BJ (cell line): Measurements from ENCODE around the gene BICC1. TPM values are rescaled to one million over a fixed set of nuclear protein-coding genes. Genes with fewer than 3 reads are reported as not detected.
"Not testable (repeated sequence)": the region's sequence is repeated elsewhere in the genome, so short reads cannot be mapped to it uniquely, and the experiment has no call there.

Experiments
- CTCF ChIA-PET: fragments of 350-600 bp; formaldehyde crosslinking; extraction: SDS; loops from one replicate; lab custom pipeline; 2021; ENCODE audit warnings: antibody characterized with exemption, inconsistent platforms; lab: Yijun Ruan, JAX
- POLR2A ChIA-PET: fragments of 300-600 bp; sonication (Branson Sonifier 250); formaldehyde crosslinking; extraction: SDS; loops from one replicate; lab custom pipeline; 2021; ENCODE audit warnings: antibody characterized with exemption; lab: Charles Lee
- DNase-seq: peaks from one replicate; pipeline ENCODE4 v3.0.0-alpha.2; 2011; ENCODE audit warnings: low read depth
- H3K27me3 ChIP-seq: 2 replicates; pipeline ENCODE4 v1.6.0; 2011; ENCODE audit warnings: low read length; ENCODE audit not compliant: control insufficient read depth, insufficient read depth
- H3K36me3 ChIP-seq: 2 replicates; pipeline ENCODE4 v1.5.1; 2011; ENCODE audit warnings: low read length; ENCODE audit not compliant: control insufficient read depth, insufficient read depth
- H3K4me3 ChIP-seq: 2 replicates; pipeline ENCODE4 v1.5.1; 2011; ENCODE audit warnings: low read depth, mild to moderate bottlenecking, control low read depth, low read length
- polyA plus RNA-seq: library from polyadenylated mRNA; depleted of rRNA; stranded (reverse); fragments of >200 nt; gene quantifications from 2 replicates; pipeline ENCODE4 v1.2.3, GENCODE V29; 2011
- TF ChIP-seq, protein P1 (sequence below): IDR thresholded peaks from 2 replicates; pipeline ENCODE4 v1.5.1; 2011; ENCODE audit warnings: low read depth, mild to moderate bottlenecking, control low read depth, inconsistent platforms, low read length, moderate library complexity; ENCODE audit not compliant: insufficient read depth

BICC1 gene
- polyA plus RNA-seq, 1 experiment: 27.0 TPM

DNA sequence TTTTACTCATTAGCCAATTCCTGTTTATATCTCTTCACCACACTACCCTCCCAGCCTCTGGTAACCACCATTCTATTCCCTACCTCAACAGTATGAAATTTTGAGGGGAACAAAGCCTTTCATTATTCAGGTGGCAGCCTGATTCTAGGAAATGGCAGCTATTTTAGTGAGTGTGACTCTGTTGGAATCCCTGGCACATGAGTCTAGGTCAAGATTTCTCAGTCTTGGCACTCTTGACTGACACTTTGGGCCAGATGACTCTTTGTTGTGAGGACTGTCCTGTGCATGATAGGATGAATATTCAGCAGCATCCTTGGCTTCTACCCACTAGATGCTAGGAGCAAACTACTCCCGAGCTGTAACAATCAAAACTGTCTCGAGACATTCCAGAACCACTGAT lies 341.0 kb downstream of the BICC1 start:
- H3K4me3 ChIP-seq: no peak overlapping the region
- POLR2A ChIA-PET: no interaction called here
- CTCF ChIA-PET: no interaction called here
- H3K36me3 ChIP-seq: no peaks in the 10 kb centered on the region
- H3K27me3 ChIP-seq: no peaks in the 10 kb centered on the region
- TF ChIP-seq, protein P1, sequence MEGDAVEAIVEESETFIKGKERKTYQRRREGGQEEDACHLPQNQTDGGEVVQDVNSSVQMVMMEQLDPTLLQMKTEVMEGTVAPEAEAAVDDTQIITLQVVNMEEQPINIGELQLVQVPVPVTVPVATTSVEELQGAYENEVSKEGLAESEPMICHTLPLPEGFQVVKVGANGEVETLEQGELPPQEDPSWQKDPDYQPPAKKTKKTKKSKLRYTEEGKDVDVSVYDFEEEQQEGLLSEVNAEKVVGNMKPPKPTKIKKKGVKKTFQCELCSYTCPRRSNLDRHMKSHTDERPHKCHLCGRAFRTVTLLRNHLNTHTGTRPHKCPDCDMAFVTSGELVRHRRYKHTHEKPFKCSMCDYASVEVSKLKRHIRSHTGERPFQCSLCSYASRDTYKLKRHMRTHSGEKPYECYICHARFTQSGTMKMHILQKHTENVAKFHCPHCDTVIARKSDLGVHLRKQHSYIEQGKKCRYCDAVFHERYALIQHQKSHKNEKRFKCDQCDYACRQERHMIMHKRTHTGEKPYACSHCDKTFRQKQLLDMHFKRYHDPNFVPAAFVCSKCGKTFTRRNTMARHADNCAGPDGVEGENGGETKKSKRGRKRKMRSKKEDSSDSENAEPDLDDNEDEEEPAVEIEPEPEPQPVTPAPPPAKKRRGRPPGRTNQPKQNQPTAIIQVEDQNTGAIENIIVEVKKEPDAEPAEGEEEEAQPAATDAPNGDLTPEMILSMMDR: no peak
- no peak for DNase-seq

DNA sequence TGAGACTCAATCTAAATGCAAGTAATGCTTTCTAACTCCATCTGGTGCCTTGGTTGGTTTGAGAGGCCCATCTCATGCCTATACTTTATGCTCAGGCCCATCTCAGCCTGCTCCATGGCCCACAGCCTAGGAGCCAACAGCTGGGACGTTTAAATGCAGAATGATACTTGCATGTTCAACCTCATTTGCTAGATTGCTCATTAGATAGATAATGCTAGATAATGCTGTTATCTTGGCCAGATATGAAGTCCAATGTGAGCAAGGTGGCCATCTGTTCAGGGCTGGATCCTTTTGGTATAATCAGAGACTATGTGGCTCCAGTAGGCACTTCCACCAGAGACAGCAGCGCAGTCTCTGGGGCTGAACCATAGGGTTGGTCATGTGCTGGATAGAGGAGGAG lies 342.1 kb downstream of the BICC1 start:
- H3K36me3 ChIP-seq: no peaks in the 10 kb centered on the region
- no peak overlapping the region for H3K4me3 ChIP-seq
- DNase-seq: no peak
- TF ChIP-seq, protein P1: no peak
- ChIA-PET CTCF (no interaction called here), POLR2A (no interaction called here)
- no peaks in the 10 kb centered on the region for H3K27me3 ChIP-seq

DNA sequence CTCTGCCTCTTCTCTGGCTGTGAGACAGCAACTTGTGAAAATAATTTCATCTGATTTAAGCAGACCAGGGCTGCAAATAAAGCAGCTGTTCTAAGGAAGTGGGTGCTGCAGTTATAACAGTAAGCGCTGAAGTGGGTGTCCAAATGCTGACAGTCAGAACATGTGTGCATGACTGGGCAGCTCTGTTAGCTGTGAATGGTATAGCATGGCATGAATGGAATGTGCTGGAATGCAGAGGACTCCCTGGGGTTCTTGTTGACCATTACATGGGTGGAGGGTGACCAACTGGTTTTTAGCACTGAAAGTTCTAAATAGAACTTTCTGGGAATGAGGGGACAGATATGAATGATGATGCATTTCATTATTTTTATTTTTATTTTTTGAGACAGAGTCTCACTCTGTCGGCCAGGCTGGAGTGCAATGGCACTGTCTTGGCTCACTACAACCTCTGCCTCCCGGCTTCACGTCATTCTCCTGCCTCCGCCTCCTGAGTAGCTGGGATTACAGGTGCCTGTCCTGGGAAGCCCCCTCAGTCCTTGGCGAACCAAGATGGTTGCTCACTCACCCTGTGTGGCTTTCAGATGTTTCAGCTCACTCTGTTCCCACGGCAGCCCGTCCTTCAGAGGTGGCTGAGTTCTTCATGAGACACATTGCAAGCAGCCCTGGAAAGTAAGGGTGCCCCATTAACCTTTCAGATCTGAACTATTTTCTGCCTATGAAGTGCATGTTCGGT lies 344.0 kb downstream of the BICC1 start:
- TF ChIP-seq, protein P1: no peak
- Histone ChIP-seq H3K36me3 (no peaks in the 10 kb centered on the region), H3K27me3 (no peaks in the 10 kb centered on the region), H3K4me3 (no peak overlapping the region)
- peak; percentile 91 for DNase-seq
- CTCF ChIA-PET: no interaction called here
- POLR2A ChIA-PET: interaction anchor here (0.5 kb wide), 1 partner anchor 13 kb away, joined by 3 read pairs; no protein-coding TSS in a partner anchor

DNA sequence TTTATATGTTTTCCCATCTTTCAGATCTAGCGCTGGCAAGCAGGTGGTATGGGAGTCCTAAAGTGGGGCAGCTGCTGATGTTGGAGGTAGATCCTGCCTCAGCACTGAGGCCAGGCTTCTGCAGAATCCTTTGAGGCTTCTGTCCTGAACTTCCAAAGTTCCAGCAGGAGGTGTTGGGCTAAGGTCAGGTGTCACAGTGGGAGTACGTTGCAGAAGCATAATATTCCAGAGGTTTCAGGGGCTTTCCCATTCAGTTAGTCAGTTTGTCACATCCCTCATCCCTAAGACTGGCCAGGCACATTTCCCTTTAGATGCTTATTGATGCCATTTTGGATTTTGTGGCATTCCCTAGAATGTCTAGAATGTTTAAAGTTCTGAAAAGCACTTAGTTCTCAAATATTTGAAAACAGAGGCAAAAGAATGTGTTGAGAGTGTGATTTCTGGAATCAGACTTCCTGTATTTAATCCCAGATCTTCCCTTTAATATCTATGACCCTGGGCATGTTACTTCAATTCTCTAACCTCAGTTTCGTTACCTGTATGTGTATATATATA lies 344.7 kb downstream of the BICC1 start:
- Histone ChIP-seq H3K4me3 (no peak overlapping the region), H3K36me3 (no peaks in the 10 kb centered on the region), H3K27me3 (no peaks in the 10 kb centered on the region)
- POLR2A ChIA-PET: no interaction called here
- CTCF ChIA-PET: no interaction called here
- TF ChIP-seq, protein P1: no peak
- DNase-seq: no peak

DNA sequence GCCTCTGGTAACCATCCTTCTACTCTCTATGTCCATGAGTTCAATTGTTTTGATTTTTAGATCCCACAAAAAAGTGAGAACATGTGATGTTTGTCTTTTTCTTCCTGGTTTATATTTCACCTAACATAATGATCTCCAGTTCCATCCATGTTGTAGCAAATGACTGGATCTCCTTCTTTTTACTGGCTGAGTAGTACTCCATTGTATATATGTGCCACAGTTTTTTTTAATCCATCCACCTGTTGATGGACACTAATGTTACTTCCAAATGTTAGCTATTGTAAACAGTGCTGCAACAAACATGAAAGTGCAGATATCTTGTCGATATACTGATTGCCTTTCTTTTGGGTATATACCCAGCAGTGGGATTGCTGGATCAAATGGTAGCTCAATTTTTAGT lies 345.5 kb downstream of the BICC1 start:
- H3K27me3 ChIP-seq, DNase-seq, H3K4me3 ChIP-seq, CTCF ChIA-PET, H3K36me3 ChIP-seq, POLR2A ChIA-PET: not testable (repeated sequence)

DNA sequence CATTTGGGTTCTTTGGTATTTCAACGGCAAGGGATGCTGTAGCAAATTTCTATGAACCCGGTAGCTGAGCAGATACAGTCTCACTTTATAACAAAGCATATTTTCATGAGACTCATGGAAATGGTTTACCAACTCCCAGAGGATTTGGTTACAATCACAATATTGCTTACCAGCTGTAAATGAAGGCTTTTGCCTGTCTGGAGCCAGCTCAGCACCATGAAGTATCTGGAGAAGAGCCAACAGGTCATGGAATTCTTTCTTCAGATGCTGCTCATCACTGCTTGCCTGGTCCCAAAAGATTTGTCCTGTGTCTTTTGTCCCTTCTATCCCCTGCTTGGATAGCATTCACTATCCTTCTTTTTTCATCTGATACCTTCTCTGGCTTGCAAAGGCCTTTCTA lies 346.9 kb downstream of the BICC1 start:
- ChIA-PET CTCF (interaction anchor here (0.6 kb wide), 1 partner anchor 983 kb away, joined by 4 read pairs; no protein-coding TSS in a partner anchor), POLR2A (no interaction called here)
- Histone ChIP-seq H3K36me3 (no peaks in the 10 kb centered on the region), H3K4me3 (no peak overlapping the region), H3K27me3 (no peaks in the 10 kb centered on the region)
- DNase-seq: no peak
- TF ChIP-seq, protein P1: no peak
